ENCODE data around the gene ALB.

ALB gene

GRCh38 chr4:73450398-73451004 lies 46.4 kb downstream of the ALB start:
- no peak for DNase-seq (ENCODE audit: low read depth in 2 of 2, low spot score in 1 of 2)

- DNase-seq (ENCODE audit: low read depth in 2 of 2, low spot score in 1 of 2), result no peak
These were observed 47.3 kb downstream of the ALB start for GRCh38 chr4:73451404-73451803.

- DNase-seq (ENCODE audit: low read depth in 2 of 2, low spot score in 1 of 2), result no peak
These were observed 48.1 kb downstream of the ALB start for GRCh38 chr4:73451981-73452747.

- no peak for DNase-seq (ENCODE audit: low read depth in 2 of 2, low spot score in 1 of 2)
These were observed 49.0 kb downstream of the ALB start for GRCh38 chr4:73452953-73453700.

- DNase-seq (ENCODE audit: low read depth in 2 of 2, low spot score in 1 of 2), result no peak
These were observed 49.6 kb downstream of the ALB start for GRCh38 chr4:73453701-73454005.

GRCh38 chr4:73454920-73455319 lies 50.8 kb downstream of the ALB start:
- DNase-seq (ENCODE audit: low read depth in 2 of 2, low spot score in 1 of 2), result no peak

- no peak for DNase-seq (ENCODE audit: low read depth in 2 of 2, low spot score in 1 of 2)
These were observed 52.3 kb downstream of the ALB start for GRCh38 chr4:73456177-73457022.

- DNase-seq (ENCODE audit: low read depth in 2 of 2, low spot score in 1 of 2), result no peak
These were observed 54.3 kb downstream of the ALB start for GRCh38 chr4:73458184-73459047.

GRCh38 chr4:73459048-73459421 lies 54.9 kb downstream of the ALB start:
- DNase-seq (ENCODE audit: low read depth in 2 of 2, low spot score in 1 of 2), result no peak

- DNase-seq (ENCODE audit: low read depth in 2 of 2, low spot score in 1 of 2), result no peak
These were observed 56.9 kb downstream of the ALB start for GRCh38 chr4:73460913-73461522.

GRCh38 chr4:73468170-73468569 lies 64.1 kb downstream of the ALB start:
- no peak for DNase-seq (ENCODE audit: low read depth in 2 of 2, low spot score in 1 of 2)

GRCh38 chr4:73470728-73471127 lies 66.6 kb downstream of the ALB start:
- DNase-seq (ENCODE audit: low read depth in 2 of 2, low spot score in 1 of 2), result no peak

All from stimulated activated CD8-positive, alpha-beta memory T cell treated with anti-CD3 and anti-CD28 coated beads, Interleukin-4, amount 100 ng/mL, for 1 hour (primary cell).